Transverse colon (tissue), 4 donors: Measurements from ENCODE around the gene SIT1.

ENCODE experiments used
- CTCF ChIP-seq, 5 experiments: fragments of 200-600 bp in 3 of 5; fragments of 450-650 bp in 2 of 5; sonication (generic) in 3 of 5; IDR thresholded peaks; 1 replicate in 2 of 5; 2 replicates in 3 of 5; pipeline ENCODE4 v1.5.1; 2016 to 2017; ENCODE audit warnings: antibody characterized with exemption in 5 of 5, inconsistent platforms in 3 of 5, mild to moderate bottlenecking in 2 of 5, moderate library complexity in 1 of 5
- EP300 ChIP-seq: sonication (generic); formaldehyde crosslinking; IDR thresholded peaks from one replicate; pipeline ENCODE4 v1.6.1; 2017; ENCODE audit warnings: antibody characterized with exemption, low read depth
- POLR2A ChIP-seq: fragments of 450-650 bp; IDR thresholded peaks from one replicate; pipeline ENCODE4 v1.6.1; 2016; ENCODE audit warnings: antibody characterized with exemption, mild to moderate bottlenecking, moderate library complexity
- POLR2AphosphoS5 ChIP-seq, 3 donors: sonication (generic); formaldehyde crosslinking; IDR thresholded peaks; one replicate each; pipeline ENCODE4 v1.6.1; 2016; ENCODE audit warnings: antibody characterized with exemption in 3 of 3

GRCh38 chr9:35651956-35652828, 1.5 kb upstream of the SIT1 start:
- TF ChIP-seq POLR2A, result no peak
- no peak for TF ChIP-seq CTCF (IDR thresholded peaks at IDR 0.05)
- TF ChIP-seq POLR2AphosphoS5 (IDR thresholded peaks at IDR 0.05), result peak in 2 of 3 donors; percentile 40 to 46
- no peak for TF ChIP-seq EP300
